HG02884 (cell line): ENCODE data around the gene CELA3B.
"Not testable (repeated sequence)": the region's sequence is repeated elsewhere in the genome, so short reads cannot be mapped to it uniquely, and the experiment has no call there.

Experiments
- ATAC-seq: cut with Tn5 transposase; IDR thresholded peaks from one replicate; pipeline ENCODE4 v1.9.1; 2021; ENCODE audit warnings: mild to moderate bottlenecking, moderate library complexity; ENCODE audit not compliant: unreplicated experiment

The CELA3B gene

GRCh38 chr1:22005261-22006149 lies 28.7 kb downstream of the CELA3B start:
- not testable (repeated sequence) for ATAC-seq

- not testable (repeated sequence) for ATAC-seq
Measured at GRCh38 chr1:22006736-22007135, 29.9 kb downstream of the CELA3B start.

GRCh38 chr1:22007262-22007661 lies 30.4 kb downstream of the CELA3B start:
- not testable (repeated sequence) for ATAC-seq

GRCh38 chr1:22009566-22009965 lies 32.7 kb downstream of the CELA3B start:
- not testable (repeated sequence) for ATAC-seq

GRCh38 chr1:22012752-22013151 lies 35.9 kb downstream of the CELA3B start:
- not testable (repeated sequence) for ATAC-seq

- not testable (repeated sequence) for ATAC-seq
Measured at GRCh38 chr1:22014575-22015206, 37.9 kb downstream of the CELA3B start.

- ATAC-seq: no peak
Measured at GRCh38 chr1:22018583-22019559, 42.0 kb downstream of the CELA3B start.

- ATAC-seq: no peak
Measured at GRCh38 chr1:22021061-22021460, 44.2 kb downstream of the CELA3B start.

- ATAC-seq: peak; percentile 53
Measured at GRCh38 chr1:22024485-22025367, 47.9 kb downstream of the CELA3B start.

GRCh38 chr1:22025368-22026155 lies 48.7 kb downstream of the CELA3B start:
- ATAC-seq: peak; percentile 50

GRCh38 chr1:22026924-22027289 lies 50.1 kb downstream of the CELA3B start:
- ATAC-seq: no peak

GRCh38 chr1:22030057-22030456 lies 53.2 kb downstream of the CELA3B start:
- ATAC-seq: no peak

GRCh38 chr1:22030473-22030872 lies 53.7 kb downstream of the CELA3B start:
- no peak for ATAC-seq

- ATAC-seq: no peak
Measured at GRCh38 chr1:22031214-22031962, 54.6 kb downstream of the CELA3B start.

GRCh38 chr1:22034834-22035233 lies 58.0 kb downstream of the CELA3B start:
- not testable (repeated sequence) for ATAC-seq

GRCh38 chr1:22037520-22037919 lies 60.7 kb downstream of the CELA3B start:
- no peak for ATAC-seq

GRCh38 chr1:22038036-22038435 lies 61.2 kb downstream of the CELA3B start:
- no peak for ATAC-seq
